ENCODE measurements around the gene GABRB2.

Gene GABRB2

DNA sequence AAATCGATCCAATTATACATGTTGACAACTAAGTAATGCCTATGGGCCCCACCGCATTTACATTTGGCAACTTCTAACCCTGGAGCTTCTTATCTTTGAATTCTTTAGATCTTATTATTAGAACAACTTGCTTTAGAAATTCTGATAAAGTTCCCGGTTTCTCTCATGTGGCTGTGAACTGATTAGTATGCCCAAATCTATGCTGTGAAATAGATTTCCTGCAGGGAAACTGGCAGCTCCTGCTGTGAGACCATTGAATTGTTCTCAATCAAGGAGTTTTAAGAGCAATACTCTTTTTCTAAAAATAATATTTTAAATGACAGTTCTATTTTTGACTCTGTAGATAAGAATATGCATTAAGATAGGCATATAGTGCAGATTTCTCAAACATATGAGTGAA, 177.5 kb downstream of the GABRB2 start:
- H3K36me3 ChIP-seq (ENCODE audit: control insufficient read depth, insufficient read depth, low read length): no peaks in the 10 kb centered on the region
- no peaks in the 10 kb centered on the region for H3K4me1 ChIP-seq (ENCODE audit: control insufficient read depth, insufficient read depth, low read length, poor library complexity, severe bottlenecking)
- no peak overlapping the region for H3K27ac ChIP-seq (ENCODE audit: low read depth, low read length, severe bottlenecking)
- H3K9me3 ChIP-seq (ENCODE audit: control insufficient read depth, low read length): no peaks in the 10 kb centered on the region
- no peak overlapping the region for H3K4me3 ChIP-seq (ENCODE audit: extremely low read depth, insufficient read depth, low read length, poor library complexity, severe bottlenecking)
- 17% methylated on average over 1 of the region's 3 CpGs; no CpG with 5 or more reads in 1 of the 2 experiments for WGBS, 2 experiments (ENCODE audit: insufficient coverage in 2 of 2)

DNA sequence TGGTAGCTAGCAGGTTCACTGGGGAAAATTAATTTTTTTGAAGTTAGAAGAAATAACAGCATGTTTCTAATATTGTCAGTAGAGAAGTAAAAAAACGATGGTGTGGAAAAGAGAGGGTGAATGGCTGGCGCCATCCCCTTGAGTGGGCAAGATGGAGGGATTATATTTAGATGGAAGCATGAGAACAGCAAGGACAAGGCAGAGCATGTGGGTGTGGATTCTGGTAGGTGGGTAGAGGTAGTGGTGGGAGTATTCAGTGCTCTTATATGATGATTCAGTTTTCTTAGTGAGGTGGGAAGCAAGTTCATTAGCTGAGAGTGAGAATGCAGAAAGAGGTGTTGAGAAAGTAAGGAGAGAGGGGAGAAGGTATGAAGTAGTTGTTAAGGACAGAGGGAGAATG, 188.1 kb downstream of the GABRB2 start:
- H3K36me3 ChIP-seq (ENCODE audit: control insufficient read depth, insufficient read depth, low read length): no peaks in the 10 kb centered on the region
- no peak overlapping the region for H3K4me3 ChIP-seq (ENCODE audit: extremely low read depth, insufficient read depth, low read length, poor library complexity, severe bottlenecking)
- H3K27ac ChIP-seq (ENCODE audit: low read depth, low read length, severe bottlenecking): no peak overlapping the region
- WGBS, 2 experiments (ENCODE audit: insufficient coverage in 2 of 2): 79 to 90% methylated on average over 2 of the region's 2 CpGs
- H3K9me3 ChIP-seq (ENCODE audit: control insufficient read depth, low read length): no peaks in the 10 kb centered on the region
- no peaks in the 10 kb centered on the region for H3K4me1 ChIP-seq (ENCODE audit: control insufficient read depth, insufficient read depth, low read length, poor library complexity, severe bottlenecking)

DNA sequence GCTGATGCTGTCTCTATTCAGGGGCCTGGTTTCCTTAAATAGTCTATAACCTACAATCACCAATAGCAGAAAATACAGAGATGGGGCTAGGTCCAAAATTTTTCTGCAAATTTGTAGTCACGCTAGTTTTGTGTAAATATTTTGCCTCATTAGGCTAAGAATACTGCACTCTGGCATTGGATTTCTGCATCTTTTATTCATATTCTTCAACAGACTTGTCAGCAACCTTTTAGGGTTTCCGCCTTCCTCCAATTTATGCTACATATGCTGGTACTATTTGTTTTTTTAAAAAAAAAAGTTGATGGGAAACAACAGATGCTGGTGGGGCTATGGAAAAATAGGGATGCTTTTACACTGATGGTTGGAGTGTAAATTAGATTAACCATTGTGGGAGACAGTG, 202.3 kb downstream of the GABRB2 start:
- WGBS, 2 experiments (ENCODE audit: insufficient coverage in 2 of 2): no CpG with 5 or more reads among the region's 2 CpGs
- Histone ChIP-seq H3K36me3 (ENCODE audit: control insufficient read depth, insufficient read depth, low read length) (no peaks in the 10 kb centered on the region), H3K4me1 (ENCODE audit: control insufficient read depth, insufficient read depth, low read length, poor library complexity, severe bottlenecking) (no peaks in the 10 kb centered on the region), H3K27ac (ENCODE audit: low read depth, low read length, severe bottlenecking) (no peak overlapping the region), H3K4me3 (ENCODE audit: extremely low read depth, insufficient read depth, low read length, poor library complexity, severe bottlenecking) (no peak overlapping the region), H3K9me3 (ENCODE audit: control insufficient read depth, low read length) (no peaks in the 10 kb centered on the region)

DNA sequence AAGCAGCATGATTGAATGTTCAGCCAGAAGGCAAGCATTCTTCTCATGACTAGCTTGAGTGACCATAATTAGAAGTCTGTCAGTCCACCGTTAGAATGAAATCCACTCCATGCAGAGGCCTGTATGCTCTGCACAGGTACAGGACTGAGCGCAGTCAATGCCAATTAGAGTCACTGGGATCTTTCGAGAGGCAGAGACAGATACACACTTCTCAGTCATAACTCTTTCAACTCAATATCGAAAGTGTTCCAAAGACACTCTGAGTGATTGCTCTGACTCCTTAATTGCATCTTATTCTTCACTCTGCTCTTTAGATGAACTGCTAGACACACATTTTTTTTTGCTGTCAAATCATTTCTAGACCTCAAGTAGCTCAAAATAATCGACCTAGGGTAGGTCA, 203.6 kb downstream of the GABRB2 start:
- Histone ChIP-seq H3K4me1 (ENCODE audit: control insufficient read depth, insufficient read depth, low read length, poor library complexity, severe bottlenecking) (no peaks in the 10 kb centered on the region), H3K36me3 (ENCODE audit: control insufficient read depth, insufficient read depth, low read length) (no peaks in the 10 kb centered on the region), H3K4me3 (ENCODE audit: extremely low read depth, insufficient read depth, low read length, poor library complexity, severe bottlenecking) (no peak overlapping the region), H3K27ac (ENCODE audit: low read depth, low read length, severe bottlenecking) (no peak overlapping the region), H3K9me3 (ENCODE audit: control insufficient read depth, low read length) (no peaks in the 10 kb centered on the region)
- WGBS, 2 experiments (ENCODE audit: insufficient coverage in 2 of 2): 86 to 88% methylated on average over 3 to 4 of the region's 5 CpGs

DNA sequence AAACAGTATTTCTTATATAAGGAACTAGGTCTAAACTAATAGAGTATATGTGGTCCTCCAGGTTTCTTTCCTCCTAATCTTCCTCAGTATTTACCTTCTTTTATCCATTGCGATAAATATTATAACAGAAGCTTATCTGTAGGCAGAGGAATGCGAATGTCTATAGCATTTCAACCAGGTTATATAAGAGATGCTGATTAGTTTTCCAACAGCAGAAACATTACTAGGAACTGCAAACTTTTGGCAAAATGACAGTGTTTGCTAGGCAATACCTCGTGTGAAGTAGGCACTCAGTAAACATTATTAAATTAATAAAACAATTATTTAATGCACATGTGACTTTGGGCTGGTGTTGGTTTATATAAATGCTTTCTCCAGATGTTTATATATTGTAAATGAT, 206.5 kb downstream of the GABRB2 start:
- H3K4me3 ChIP-seq (ENCODE audit: extremely low read depth, insufficient read depth, low read length, poor library complexity, severe bottlenecking): no peak overlapping the region
- no peak overlapping the region for H3K27ac ChIP-seq (ENCODE audit: low read depth, low read length, severe bottlenecking)
- no peaks in the 10 kb centered on the region for H3K36me3 ChIP-seq (ENCODE audit: control insufficient read depth, insufficient read depth, low read length)
- H3K4me1 ChIP-seq (ENCODE audit: control insufficient read depth, insufficient read depth, low read length, poor library complexity, severe bottlenecking): no peaks in the 10 kb centered on the region
- no peaks in the 10 kb centered on the region for H3K9me3 ChIP-seq (ENCODE audit: control insufficient read depth, low read length)
- no CpG with 5 or more reads among the region's 3 CpGs for WGBS, 2 experiments (ENCODE audit: insufficient coverage in 2 of 2)

DNA sequence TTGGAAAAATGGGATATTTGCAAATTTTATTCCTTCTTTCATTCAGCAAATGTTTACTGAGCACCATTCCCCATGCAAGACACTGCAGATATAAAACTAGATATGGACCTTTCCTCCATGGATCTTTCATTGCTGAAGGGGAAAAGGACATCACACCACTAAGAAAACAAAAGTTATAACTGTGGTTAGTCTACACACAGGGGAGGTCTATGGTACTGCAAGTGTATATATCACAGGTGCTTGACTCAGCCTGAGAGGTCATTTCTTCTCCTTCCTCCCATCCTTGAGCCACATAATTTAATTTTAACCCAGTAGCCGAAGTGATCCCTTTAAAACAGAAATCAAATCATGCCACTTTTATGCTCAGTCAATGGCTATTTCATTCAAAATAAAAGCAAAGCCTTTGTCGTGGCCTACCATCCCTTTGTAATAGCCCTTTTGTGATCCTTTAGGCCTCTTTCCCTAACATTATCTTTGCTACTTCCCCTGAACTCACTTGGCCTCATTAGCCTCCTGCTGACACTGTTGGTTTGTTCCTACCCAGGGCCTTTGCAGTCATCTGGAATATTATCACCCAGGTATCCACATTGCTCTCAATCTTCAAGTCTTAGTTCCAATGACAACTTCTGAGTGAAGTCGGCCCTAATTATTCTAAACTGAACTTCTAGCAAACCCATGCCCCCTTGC, 213.2 kb downstream of the GABRB2 start:
- WGBS, 2 experiments (ENCODE audit: insufficient coverage in 2 of 2): 44 to 73% methylated on average over 2 of the region's 3 CpGs
- no peaks in the 10 kb centered on the region for H3K9me3 ChIP-seq (ENCODE audit: control insufficient read depth, low read length)
- H3K4me3 ChIP-seq (ENCODE audit: extremely low read depth, insufficient read depth, low read length, poor library complexity, severe bottlenecking): no peak overlapping the region

DNA sequence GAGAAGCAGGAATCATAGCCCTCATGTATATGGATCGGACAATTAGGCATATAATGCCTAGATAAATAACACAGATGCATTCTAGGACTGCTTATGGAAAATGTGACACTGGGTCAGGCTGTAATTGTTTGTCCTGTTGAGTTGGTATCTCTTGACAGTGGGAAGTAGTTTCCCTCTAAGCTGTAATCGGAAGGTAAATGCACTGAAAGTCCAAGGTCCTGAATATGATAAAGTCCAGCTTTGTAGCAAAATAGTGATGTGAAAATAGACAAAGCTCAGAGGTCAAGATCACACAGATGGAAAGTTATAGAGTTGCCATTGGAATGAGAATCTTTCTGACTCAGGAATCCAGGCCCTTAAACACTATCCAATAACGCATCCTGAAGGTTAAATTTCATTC, 214.2 kb downstream of the GABRB2 start:
- H3K4me1 ChIP-seq (ENCODE audit: control insufficient read depth, insufficient read depth, low read length, poor library complexity, severe bottlenecking): no peaks in the 10 kb centered on the region
- no peaks in the 10 kb centered on the region for H3K9me3 ChIP-seq (ENCODE audit: control insufficient read depth, low read length)
- WGBS, 2 experiments (ENCODE audit: insufficient coverage in 2 of 2): 89 to 100% methylated on average over 1 of the region's 3 CpGs
- H3K36me3 ChIP-seq (ENCODE audit: control insufficient read depth, insufficient read depth, low read length): no peaks in the 10 kb centered on the region
- H3K4me3 ChIP-seq (ENCODE audit: extremely low read depth, insufficient read depth, low read length, poor library complexity, severe bottlenecking): no peak overlapping the region
- H3K27ac ChIP-seq (ENCODE audit: low read depth, low read length, severe bottlenecking): no peak overlapping the region

More for the DNA sequence above, 213.2 kb downstream of the GABRB2 start:
- Histone ChIP-seq H3K4me1 (ENCODE audit: control insufficient read depth, insufficient read depth, low read length, poor library complexity, severe bottlenecking) (no peaks in the 10 kb centered on the region), H3K36me3 (ENCODE audit: control insufficient read depth, insufficient read depth, low read length) (no peaks in the 10 kb centered on the region), H3K27ac (ENCODE audit: low read depth, low read length, severe bottlenecking) (no peak overlapping the region)

DNA sequence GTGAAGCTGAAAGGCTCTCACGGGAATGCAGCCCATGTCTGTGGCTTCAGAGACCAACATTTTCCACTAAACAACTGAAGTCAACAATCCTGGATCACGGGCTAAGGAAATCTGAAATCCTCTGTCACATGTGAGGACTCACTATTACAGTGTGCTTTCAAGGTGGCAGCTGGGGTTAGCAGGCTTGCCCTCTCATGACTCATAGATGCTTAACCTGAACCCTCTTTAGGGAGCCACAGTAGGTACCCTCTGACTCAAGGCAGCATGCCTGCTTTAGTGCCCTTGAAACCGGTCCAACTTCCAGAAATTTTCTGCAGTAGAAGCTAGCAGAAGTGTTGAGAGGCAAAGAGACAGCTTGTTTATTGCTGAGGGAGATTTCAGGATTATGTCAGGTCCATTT, 232.5 kb downstream of the GABRB2 start:
- 78 to 79% methylated on average over 2 to 3 of the region's 3 CpGs for WGBS, 2 experiments (ENCODE audit: insufficient coverage in 2 of 2)
- Histone ChIP-seq H3K36me3 (ENCODE audit: control insufficient read depth, insufficient read depth, low read length) (no peaks in the 10 kb centered on the region), H3K9me3 (ENCODE audit: control insufficient read depth, low read length) (no peaks in the 10 kb centered on the region)

DNA sequence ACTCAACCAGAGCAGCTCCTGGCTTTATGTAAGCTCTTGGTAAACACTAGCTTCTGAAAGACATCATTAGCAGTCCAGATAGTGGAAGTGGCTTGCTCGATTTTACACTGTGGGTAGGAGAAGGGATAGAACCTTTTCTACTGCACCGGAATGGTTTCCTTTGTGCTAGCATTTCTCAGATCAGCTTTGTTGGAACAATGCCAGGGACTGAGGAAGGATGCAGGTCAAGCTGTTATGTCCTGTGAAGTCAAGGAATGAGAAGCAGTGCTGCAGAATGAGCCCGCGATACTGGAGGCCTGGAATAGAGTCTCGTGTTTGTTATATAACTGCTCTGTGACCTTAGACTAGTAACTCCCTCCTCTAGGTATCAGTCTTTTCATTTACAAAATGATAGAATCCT, 233.6 kb downstream of the GABRB2 start:
- no peak overlapping the region for H3K27ac ChIP-seq (ENCODE audit: low read depth, low read length, severe bottlenecking)
- no peak overlapping the region for H3K4me3 ChIP-seq (ENCODE audit: extremely low read depth, insufficient read depth, low read length, poor library complexity, severe bottlenecking)
- no peaks in the 10 kb centered on the region for H3K4me1 ChIP-seq (ENCODE audit: control insufficient read depth, insufficient read depth, low read length, poor library complexity, severe bottlenecking)
- H3K9me3 ChIP-seq (ENCODE audit: control insufficient read depth, low read length): no peaks in the 10 kb centered on the region
- 75 to 100% methylated on average over 1 of the region's 5 CpGs for WGBS, 2 experiments (ENCODE audit: insufficient coverage in 2 of 2)
- no peaks in the 10 kb centered on the region for H3K36me3 ChIP-seq (ENCODE audit: control insufficient read depth, insufficient read depth, low read length)

More for the DNA sequence above, 232.5 kb downstream of the GABRB2 start:
- Histone ChIP-seq H3K4me3 (ENCODE audit: extremely low read depth, insufficient read depth, low read length, poor library complexity, severe bottlenecking) (no peak overlapping the region), H3K4me1 (ENCODE audit: control insufficient read depth, insufficient read depth, low read length, poor library complexity, severe bottlenecking) (no peaks in the 10 kb centered on the region), H3K27ac (ENCODE audit: low read depth, low read length, severe bottlenecking) (no peak overlapping the region)

DNA sequence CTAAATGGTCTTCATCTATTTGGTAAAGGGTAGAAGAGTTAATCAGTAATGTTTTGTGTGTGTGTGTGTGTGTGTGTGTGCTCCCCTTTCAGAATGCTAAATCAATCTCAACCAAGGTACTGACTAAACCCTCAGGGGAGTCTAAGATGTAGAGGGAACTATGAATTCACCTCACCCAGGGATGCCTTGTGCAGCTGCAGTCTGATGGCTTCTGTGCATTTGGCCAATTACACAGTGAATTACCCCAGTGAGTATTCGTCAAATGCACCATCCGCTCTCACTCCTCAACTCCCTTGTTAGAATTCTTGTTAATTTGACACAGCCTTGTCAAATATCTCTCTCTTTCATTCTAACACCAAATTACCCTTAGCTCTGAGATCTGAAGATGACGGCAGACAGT, 234.6 kb downstream of the GABRB2 start:
- Histone ChIP-seq H3K27ac (ENCODE audit: low read depth, low read length, severe bottlenecking) (no peak overlapping the region), H3K36me3 (ENCODE audit: control insufficient read depth, insufficient read depth, low read length) (no peaks in the 10 kb centered on the region), H3K4me1 (ENCODE audit: control insufficient read depth, insufficient read depth, low read length, poor library complexity, severe bottlenecking) (no peaks in the 10 kb centered on the region), H3K4me3 (ENCODE audit: extremely low read depth, insufficient read depth, low read length, poor library complexity, severe bottlenecking) (no peak overlapping the region), H3K9me3 (ENCODE audit: control insufficient read depth, low read length) (no peaks in the 10 kb centered on the region)
- WGBS, 2 experiments (ENCODE audit: insufficient coverage in 2 of 2): 93 to 100% methylated on average over 2 to 3 of the region's 3 CpGs

DNA sequence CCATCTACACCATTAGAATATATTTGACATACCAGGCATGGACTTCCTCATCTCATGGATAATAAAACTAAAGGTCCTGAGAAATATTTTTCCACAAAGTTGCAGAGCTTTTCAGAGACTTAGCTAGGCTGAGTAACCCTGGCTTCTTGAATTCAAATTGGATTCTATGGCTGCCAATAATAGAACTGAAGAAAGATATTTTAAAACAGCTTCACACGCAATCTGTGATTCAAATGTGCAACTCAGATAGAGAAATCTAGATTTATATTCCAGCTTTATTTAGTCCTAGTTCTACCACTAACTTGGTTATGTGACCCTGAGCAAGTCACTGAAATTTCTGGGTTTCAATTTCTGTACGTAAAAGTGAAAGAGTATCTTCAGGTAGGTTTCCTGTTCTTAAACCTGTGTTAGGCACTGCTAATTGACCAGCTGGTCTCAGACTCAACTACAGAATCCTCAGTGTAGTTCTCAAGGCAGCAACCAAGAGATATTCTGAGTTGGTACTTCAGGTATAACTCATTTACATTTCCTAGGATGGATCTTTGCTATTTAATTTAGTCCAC, 235.3 kb downstream of the GABRB2 start:
- H3K4me3 ChIP-seq (ENCODE audit: extremely low read depth, insufficient read depth, low read length, poor library complexity, severe bottlenecking): no peak overlapping the region
- H3K36me3 ChIP-seq (ENCODE audit: control insufficient read depth, insufficient read depth, low read length): no peaks in the 10 kb centered on the region
- no peak overlapping the region for H3K27ac ChIP-seq (ENCODE audit: low read depth, low read length, severe bottlenecking)
- no peaks in the 10 kb centered on the region for H3K9me3 ChIP-seq (ENCODE audit: control insufficient read depth, low read length)
- no peaks in the 10 kb centered on the region for H3K4me1 ChIP-seq (ENCODE audit: control insufficient read depth, insufficient read depth, low read length, poor library complexity, severe bottlenecking)
- WGBS, 2 experiments (ENCODE audit: insufficient coverage in 2 of 2): 100% methylated on average over 1 to 2 of the region's 2 CpGs

All from mesodermal cell (in vitro differentiated cells).